T-helper 2 cell treated with Interferon-gamma antibody and Interleukin-4, amounts not matched to agents 100 ng/mL and 5 ng/mL, for 36 hours (primary cell): ENCODE results near the gene CDAN1. TPM values are rescaled to one million over a fixed set of nuclear protein-coding genes. Genes with fewer than 3 reads are reported as not detected.

Experiments used
- intact Hi-C: fragments of 100-400 bp; cut with micrococcal nuclease; formaldehyde crosslinking; loops from one replicate; pipeline ENCODE4 v1.15.1; 2023
- total RNA-seq: library from RNA; stranded (reverse); gene quantifications from 2 replicates; pipeline ENCODE4 v1.2.3, GENCODE V29; 2022

The CDAN1 gene
- total RNA-seq, 1 donor from 2014 or later, result 27.6 TPM

GRCh38 chr15:42674472-42674871 is 62.5 kb downstream of the CDAN1 start:
- intact Hi-C loops, result no loop called here

Other genes starting within 250 kb of the CDAN1 start
- 45.1 and 49.6 TPM in 2 replicates for gene ZNF106, start 246.0 kb downstream of the CDAN1 start, total RNA-seq
- 58.6 and 62.3 TPM in 2 replicates for gene SNAP23, start 241.5 kb downstream of the CDAN1 start, total RNA-seq
- gene LRRC57, start 188.3 kb downstream of the CDAN1 start, total RNA-seq, result 22.4 and 24.3 TPM in 2 replicates
- gene HAUS2, start 188.3 kb downstream of the CDAN1 start, total RNA-seq, result 42.1 and 45.1 TPM in 2 replicates
- gene STARD9, start 161.5 kb downstream of the CDAN1 start, total RNA-seq, result 11.7 and 14.4 TPM in 2 replicates
- 10.6 and 12.9 TPM in 2 replicates for gene TTBK2, start 183.7 kb upstream of the CDAN1 start, total RNA-seq